ENCODE data around the gene FZD1. TPM values are rescaled to one million over a fixed set of nuclear protein-coding genes. Genes with fewer than 3 reads are reported as not detected.

Gene FZD1
- total RNA-seq, 1 experiment from 2014 or later, result 3.7 TPM

DNA sequence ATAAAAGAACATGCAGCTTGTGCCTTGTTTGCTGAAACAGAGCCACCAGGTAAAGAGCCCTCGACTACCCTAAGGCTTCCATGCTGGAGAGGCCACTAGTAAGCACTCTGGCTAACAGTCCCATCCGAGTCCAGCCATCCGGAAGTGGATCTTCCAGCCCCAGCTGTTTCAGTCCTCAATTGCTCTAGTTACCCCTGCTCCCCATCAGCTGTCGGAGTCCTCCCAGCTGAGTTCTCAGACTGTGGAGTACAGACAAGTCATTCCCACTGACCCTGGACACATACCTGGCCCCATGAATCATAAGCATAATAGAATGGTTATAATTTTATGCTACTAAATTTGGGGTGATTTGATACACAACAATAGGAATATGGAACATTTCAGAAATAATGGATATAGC lies 13.5 kb upstream of the FZD1 start:
- ATAC-seq (no peak), DNase-seq (ENCODE audit: low read depth, low spot score) (no peak)
- Histone ChIP-seq H3K4me1 (ENCODE audit: control insufficient read depth in 1 of 2, insufficient read depth in 2 of 2, low read length in 2 of 2) (no peaks in the 10 kb centered on the region), H3K4me3 (replicated peaks in 1 of 2; ENCODE audit: low read depth in 1 of 2, low read length in 2 of 2) (no peak overlapping the region), H3K9me3 (ENCODE audit: control insufficient read depth in 1 of 2, insufficient read depth in 1 of 2, low read depth in 1 of 2, low read length in 2 of 2) (no peaks in the 10 kb centered on the region), H3K27me3 (ENCODE audit: insufficient read depth, low read length) (no peaks in the 10 kb centered on the region), H3K9ac (ENCODE audit: low read length) (no peak overlapping the region), H3K79me2 (ENCODE audit: insufficient read depth, low read length) (no peaks in the 10 kb centered on the region), H3K27ac (ENCODE audit: low read depth, low read length) (no peak overlapping the region), H2AFZ (ENCODE audit: low read depth, low read length, poor library complexity, severe bottlenecking) (no peak overlapping the region), H3K36me3 (ENCODE audit: control insufficient read depth in 1 of 2, insufficient read depth in 2 of 2, low read length in 2 of 2) (no peaks in the 10 kb centered on the region), H3K4me2 (ENCODE audit: low read length) (no peak overlapping the region), H3K9me2 (ENCODE audit: insufficient read depth) (no peaks in the 10 kb centered on the region), H4K20me1 (ENCODE audit: insufficient read depth) (no peaks in the 10 kb centered on the region)
- ChIA-PET POLR2A (no interaction called here), CTCF (no interaction called here), RAD21 (ENCODE audit: low non-redundant PET in 1 of 2, low total read pairs in 2 of 2, uncharacterized antibody in 2 of 2, unreplicated experiment in 2 of 2) (no interaction called here)
- no TSS peak for BruUV-seq (replicated peaks)
- TF ChIP-seq JUND (IDR thresholded peaks at IDR 0.05) (no peak), SP1 (IDR thresholded peaks at IDR 0.05; ENCODE audit: low read depth) (no peak), YY1 (IDR thresholded peaks at IDR 0.05; ENCODE audit: extremely low read depth, insufficient replicate concordance, low read depth, low read length) (no peak)
- intact Hi-C loops (cut with micrococcal nuclease), result no loop called here

DNA sequence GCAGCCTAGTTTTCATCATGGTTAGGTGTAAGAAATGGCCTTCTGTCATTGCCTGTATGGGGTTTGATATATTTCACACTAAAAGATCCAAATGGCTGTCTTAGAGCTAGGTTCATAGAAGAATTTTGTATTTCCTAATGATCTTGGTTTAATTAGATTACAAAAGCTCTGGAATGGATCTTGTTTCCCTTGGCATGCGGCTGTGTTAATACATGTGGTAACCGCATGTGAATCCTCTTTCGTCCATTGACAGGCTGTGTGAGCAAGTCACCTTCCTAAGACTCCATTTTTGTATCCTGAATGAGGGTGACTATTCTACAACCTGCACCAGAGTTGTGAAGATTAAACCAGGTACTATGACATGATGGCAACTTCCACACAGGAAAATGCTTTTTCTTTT lies 12.4 kb upstream of the FZD1 start:
- H3K27me3 ChIP-seq (ENCODE audit: insufficient read depth, low read length), result no peaks in the 10 kb centered on the region
- H3K9ac ChIP-seq (ENCODE audit: low read length), result no peak overlapping the region
- TF ChIP-seq SP1 (IDR thresholded peaks at IDR 0.05; ENCODE audit: low read depth), result no peak
- no peak for TF ChIP-seq CEBPB (IDR thresholded peaks at IDR 0.05; ENCODE audit: low read depth)
- TF ChIP-seq POLR2AphosphoS5 (IDR thresholded peaks at IDR 0.05; ENCODE audit: low read depth, low read length), result no peak
- TF ChIP-seq EZH2phosphoT487 (IDR thresholded peaks at IDR 0.05; ENCODE audit: borderline replicate concordance), result no peak
- TF ChIP-seq FOSL1 (IDR thresholded peaks at IDR 0.05; ENCODE audit: low read depth), result no peak
- no peak for TF ChIP-seq ZFX (IDR thresholded peaks at IDR 0.05)
- TF ChIP-seq, protein P1, sequence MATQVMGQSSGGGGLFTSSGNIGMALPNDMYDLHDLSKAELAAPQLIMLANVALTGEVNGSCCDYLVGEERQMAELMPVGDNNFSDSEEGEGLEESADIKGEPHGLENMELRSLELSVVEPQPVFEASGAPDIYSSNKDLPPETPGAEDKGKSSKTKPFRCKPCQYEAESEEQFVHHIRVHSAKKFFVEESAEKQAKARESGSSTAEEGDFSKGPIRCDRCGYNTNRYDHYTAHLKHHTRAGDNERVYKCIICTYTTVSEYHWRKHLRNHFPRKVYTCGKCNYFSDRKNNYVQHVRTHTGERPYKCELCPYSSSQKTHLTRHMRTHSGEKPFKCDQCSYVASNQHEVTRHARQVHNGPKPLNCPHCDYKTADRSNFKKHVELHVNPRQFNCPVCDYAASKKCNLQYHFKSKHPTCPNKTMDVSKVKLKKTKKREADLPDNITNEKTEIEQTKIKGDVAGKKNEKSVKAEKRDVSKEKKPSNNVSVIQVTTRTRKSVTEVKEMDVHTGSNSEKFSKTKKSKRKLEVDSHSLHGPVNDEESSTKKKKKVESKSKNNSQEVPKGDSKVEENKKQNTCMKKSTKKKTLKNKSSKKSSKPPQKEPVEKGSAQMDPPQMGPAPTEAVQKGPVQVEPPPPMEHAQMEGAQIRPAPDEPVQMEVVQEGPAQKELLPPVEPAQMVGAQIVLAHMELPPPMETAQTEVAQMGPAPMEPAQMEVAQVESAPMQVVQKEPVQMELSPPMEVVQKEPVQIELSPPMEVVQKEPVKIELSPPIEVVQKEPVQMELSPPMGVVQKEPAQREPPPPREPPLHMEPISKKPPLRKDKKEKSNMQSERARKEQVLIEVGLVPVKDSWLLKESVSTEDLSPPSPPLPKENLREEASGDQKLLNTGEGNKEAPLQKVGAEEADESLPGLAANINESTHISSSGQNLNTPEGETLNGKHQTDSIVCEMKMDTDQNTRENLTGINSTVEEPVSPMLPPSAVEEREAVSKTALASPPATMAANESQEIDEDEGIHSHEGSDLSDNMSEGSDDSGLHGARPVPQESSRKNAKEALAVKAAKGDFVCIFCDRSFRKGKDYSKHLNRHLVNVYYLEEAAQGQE (IDR thresholded peaks at IDR 0.05; ENCODE audit: low read depth), result no peak
- TF ChIP-seq YY1 (IDR thresholded peaks at IDR 0.05; ENCODE audit: extremely low read depth, insufficient replicate concordance, low read depth, low read length), result no peak
- TF ChIP-seq, protein P2, sequence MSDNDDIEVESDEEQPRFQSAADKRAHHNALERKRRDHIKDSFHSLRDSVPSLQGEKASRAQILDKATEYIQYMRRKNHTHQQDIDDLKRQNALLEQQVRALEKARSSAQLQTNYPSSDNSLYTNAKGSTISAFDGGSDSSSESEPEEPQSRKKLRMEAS (IDR thresholded peaks at IDR 0.05), result no peak
- no peak for TF ChIP-seq ZNF274 (IDR thresholded peaks at IDR 0.05; ENCODE audit: low read depth, low read length)
- TF ChIP-seq JUND (IDR thresholded peaks at IDR 0.05), result no peak
- TF ChIP-seq, protein P3, sequence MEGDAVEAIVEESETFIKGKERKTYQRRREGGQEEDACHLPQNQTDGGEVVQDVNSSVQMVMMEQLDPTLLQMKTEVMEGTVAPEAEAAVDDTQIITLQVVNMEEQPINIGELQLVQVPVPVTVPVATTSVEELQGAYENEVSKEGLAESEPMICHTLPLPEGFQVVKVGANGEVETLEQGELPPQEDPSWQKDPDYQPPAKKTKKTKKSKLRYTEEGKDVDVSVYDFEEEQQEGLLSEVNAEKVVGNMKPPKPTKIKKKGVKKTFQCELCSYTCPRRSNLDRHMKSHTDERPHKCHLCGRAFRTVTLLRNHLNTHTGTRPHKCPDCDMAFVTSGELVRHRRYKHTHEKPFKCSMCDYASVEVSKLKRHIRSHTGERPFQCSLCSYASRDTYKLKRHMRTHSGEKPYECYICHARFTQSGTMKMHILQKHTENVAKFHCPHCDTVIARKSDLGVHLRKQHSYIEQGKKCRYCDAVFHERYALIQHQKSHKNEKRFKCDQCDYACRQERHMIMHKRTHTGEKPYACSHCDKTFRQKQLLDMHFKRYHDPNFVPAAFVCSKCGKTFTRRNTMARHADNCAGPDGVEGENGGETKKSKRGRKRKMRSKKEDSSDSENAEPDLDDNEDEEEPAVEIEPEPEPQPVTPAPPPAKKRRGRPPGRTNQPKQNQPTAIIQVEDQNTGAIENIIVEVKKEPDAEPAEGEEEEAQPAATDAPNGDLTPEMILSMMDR (IDR thresholded peaks at IDR 0.05 in 2 of 3, conservative IDR thresholded peaks at IDR 0.05 in 1 of 3; ENCODE audit: borderline replicate concordance in 1 of 3, insufficient read depth in 1 of 3, low read depth in 2 of 3, low read length in 2 of 3), result no peak
- H3K36me3 ChIP-seq (ENCODE audit: control insufficient read depth in 1 of 2, insufficient read depth in 2 of 2, low read length in 2 of 2), result no peaks in the 10 kb centered on the region
- H3K9me2 ChIP-seq (ENCODE audit: insufficient read depth), result no peaks in the 10 kb centered on the region
- POLR2A ChIA-PET, result no interaction called here
- H3K4me3 ChIP-seq (replicated peaks in 1 of 2; ENCODE audit: low read depth in 1 of 2, low read length in 2 of 2), result no peak overlapping the region
- intact Hi-C loops (cut with micrococcal nuclease), result no loop called here
- H3K4me1 ChIP-seq (ENCODE audit: control insufficient read depth in 1 of 2, insufficient read depth in 2 of 2, low read length in 2 of 2), result no peaks in the 10 kb centered on the region
- no peak overlapping the region for H2AFZ ChIP-seq (ENCODE audit: low read depth, low read length, poor library complexity, severe bottlenecking)
- no peaks in the 10 kb centered on the region for H4K20me1 ChIP-seq (ENCODE audit: insufficient read depth)
- BruUV-seq (replicated peaks), result no TSS peak
- no peaks in the 10 kb centered on the region for H3K9me3 ChIP-seq (ENCODE audit: control insufficient read depth in 1 of 2, insufficient read depth in 1 of 2, low read depth in 1 of 2, low read length in 2 of 2)
- RAD21 ChIA-PET (ENCODE audit: low non-redundant PET in 1 of 2, low total read pairs in 2 of 2, uncharacterized antibody in 2 of 2, unreplicated experiment in 2 of 2), result no interaction called here
- DNase-seq (ENCODE audit: low read depth, low spot score), result no peak
- H3K79me2 ChIP-seq (ENCODE audit: insufficient read depth, low read length), result no peaks in the 10 kb centered on the region
- no peak overlapping the region for H3K27ac ChIP-seq (ENCODE audit: low read depth, low read length)
- no peak overlapping the region for H3K4me2 ChIP-seq (ENCODE audit: low read length)
- ATAC-seq, result no peak
- CTCF ChIA-PET, result interaction anchor here (1.0 kb wide), 1 partner anchor 8 kb away, joined by 3 read pairs; no protein-coding TSS in a partner anchor
